Fibroblast of mammary gland (primary cell): ENCODE data around the gene NCEH1.
"Not testable (repeated sequence)": the region's sequence is repeated elsewhere in the genome, so short reads cannot be mapped to it uniquely, and the experiment has no call there.

Source experiments
- DNase-seq: peaks from one replicate; pipeline ENCODE4 v3.0.0-alpha.2; 2010; ENCODE audit warnings: low read depth
- H3K4me3 ChIP-seq: 2 replicates; pipeline ENCODE4 v1.5.1; 2011; ENCODE audit warnings: low read depth, mild to moderate bottlenecking, low read length, moderate library complexity; ENCODE audit not compliant: control insufficient read depth
- CTCF ChIP-seq: conservative IDR thresholded peaks from 2 replicates; pipeline ENCODE4 v1.5.1; 2011; ENCODE audit warnings: low read depth, low read length, inconsistent platforms; ENCODE audit not compliant: control insufficient read depth, insufficient read depth

The NCEH1 gene

GRCh38 chr3:172598904-172599303 lies 112.0 kb downstream of the NCEH1 start:
- TF ChIP-seq CTCF, result no peak
- H3K4me3 ChIP-seq, result no peak overlapping the region

GRCh38 chr3:172596394-172596706 lies 114.5 kb downstream of the NCEH1 start:
- no peak for TF ChIP-seq CTCF
- no peak for DNase-seq
- H3K4me3 ChIP-seq, result no peak overlapping the region

More at GRCh38 chr3:172598904-172599303, 112.0 kb downstream of the NCEH1 start:
- DNase-seq, result no peak

GRCh38 chr3:172595664-172596393 lies 115.0 kb downstream of the NCEH1 start:
- peak; percentile 76 for DNase-seq
- no peak overlapping the region for H3K4me3 ChIP-seq
- peak; percentile 98 for TF ChIP-seq CTCF

GRCh38 chr3:172594900-172595663 lies 115.8 kb downstream of the NCEH1 start:
- not testable (repeated sequence) for DNase-seq, H3K4me3 ChIP-seq

- H3K4me3 ChIP-seq, result no peak overlapping the region
- TF ChIP-seq CTCF, result no peak
- no peak for DNase-seq
These were observed 117.8 kb downstream of the NCEH1 start for GRCh38 chr3:172592898-172593669.

GRCh38 chr3:172591876-172592771 lies 118.7 kb downstream of the NCEH1 start:
- DNase-seq, result no peak
- no peak for TF ChIP-seq CTCF
- H3K4me3 ChIP-seq, result no peak overlapping the region
